DND-41 (cell line): Measurements from ENCODE around the gene HOXB8.

Experiments
- ATAC-seq: fragments of 200-7000 bp; cut with Tn5 transposase; 3 replicates; pipeline ENCODE4 v1.9.1; 2021; ENCODE audit warnings: low read depth; ENCODE audit not compliant: insufficient read depth
- DNase-seq: peaks from one replicate; pipeline ENCODE4 v3.0.0-alpha.2; 2020
- H2AFZ ChIP-seq: 2 replicates; pipeline ENCODE4 v1.6.0; 2012; ENCODE audit warnings: low read depth, low read length
- H3K27ac ChIP-seq: 2 replicates; pipeline ENCODE4 v1.5.1; 2012; ENCODE audit warnings: low read length, inconsistent platforms
- H3K27me3 ChIP-seq: fragments of 200-600 bp; sonication (generic); 2 replicates; pipeline ENCODE4 v1.6.0; 2012; ENCODE audit warnings: low read length, mild to moderate bottlenecking, inconsistent platforms; ENCODE audit not compliant: insufficient read depth, poor library complexity
- H3K36me3 ChIP-seq: 2 replicates; pipeline ENCODE4 v1.5.1; 2012; ENCODE audit warnings: low read length, inconsistent platforms; ENCODE audit not compliant: insufficient read depth
- H3K4me1 ChIP-seq: 2 replicates; pipeline ENCODE4 v1.5.1; 2012; ENCODE audit warnings: mild to moderate bottlenecking, low read length; ENCODE audit not compliant: insufficient read depth
- H3K4me2 ChIP-seq: 2 replicates; pipeline ENCODE4 v1.6.0; 2012; ENCODE audit warnings: mild to moderate bottlenecking, moderate library complexity, low read length, inconsistent platforms; ENCODE audit not compliant: insufficient read depth
- H3K4me3 ChIP-seq, 2 experiments: fragments of 200-600 bp in 1 of 2; shearing (Covaris generic) in 1 of 2; 2 replicates each; pipeline ENCODE4 v1.5.1; 2012 to 2016; ENCODE audit warnings: inconsistent platforms in 2 of 2, low read length in 2 of 2, mild to moderate bottlenecking in 2 of 2, low read depth in 1 of 2, moderate library complexity in 1 of 2
- H3K79me2 ChIP-seq: 2 replicates; pipeline ENCODE4 v1.6.0; 2012; ENCODE audit warnings: low read length, inconsistent platforms; ENCODE audit not compliant: insufficient read depth
- H3K9ac ChIP-seq: 2 replicates; pipeline ENCODE4 v1.6.0; 2012; ENCODE audit warnings: low read depth, mild to moderate bottlenecking, inconsistent platforms, low read length, moderate library complexity
- H3K9me3 ChIP-seq: 2 replicates; pipeline ENCODE4 v1.5.1; 2012; ENCODE audit warnings: low read length, moderate library complexity, mild to moderate bottlenecking, inconsistent platforms; ENCODE audit not compliant: insufficient read depth, severe bottlenecking
- H4K20me1 ChIP-seq: 2 replicates; pipeline ENCODE4 v1.6.0; 2012; ENCODE audit warnings: low read length; ENCODE audit not compliant: insufficient read depth
- CTCF ChIP-seq: IDR thresholded peaks from 2 replicates; pipeline ENCODE4 v1.5.1; 2012; ENCODE audit warnings: borderline replicate concordance, low read length, moderate library complexity, mild to moderate bottlenecking; ENCODE audit not compliant: poor library complexity, severe bottlenecking; ENCODE audit errors: extremely low read depth
- EZH2 ChIP-seq: IDR thresholded peaks from 3 replicates; pipeline ENCODE4 v1.6.1; 2012; ENCODE audit warnings: borderline replicate concordance, low read depth, mild to moderate bottlenecking, moderate library complexity, low read length, inconsistent platforms; ENCODE audit not compliant: severe bottlenecking

The HOXB8 gene

GRCh38 chr17:48587276-48588073 is 27.6 kb downstream of the HOXB8 start:
- Histone ChIP-seq H3K9me3 (no peaks in the 10 kb centered on the region), H3K79me2 (no peaks in the 10 kb centered on the region), H2AFZ (no peak overlapping the region), H3K27me3 (peaks cover 37% of the 10 kb centered on the region), H3K36me3 (no peaks in the 10 kb centered on the region), H4K20me1 (no peaks in the 10 kb centered on the region; the same call in 1 of the 2 replicates), H3K27ac (no peak overlapping the region), H3K4me2 (no peak overlapping the region), H3K9ac (no peak overlapping the region), H3K4me3 (no peak overlapping the region), H3K4me1 (peaks cover 6% of the 10 kb centered on the region; the same call in 1 of the 2 replicates)
- no peak for ATAC-seq
- DNase-seq: no peak
- TF ChIP-seq EZH2 (no peak), CTCF (no peak)

GRCh38 chr17:48586355-48587258 is 28.5 kb downstream of the HOXB8 start:
- Histone ChIP-seq H2AFZ (no peak overlapping the region), H3K4me3 (no peak overlapping the region), H3K27me3 (peaks cover 37% of the 10 kb centered on the region), H3K27ac (no peak overlapping the region), H3K9ac (no peak overlapping the region), H3K36me3 (no peaks in the 10 kb centered on the region), H4K20me1 (no peaks in the 10 kb centered on the region; the same call in 1 of the 2 replicates), H3K9me3 (no peaks in the 10 kb centered on the region), H3K79me2 (no peaks in the 10 kb centered on the region), H3K4me2 (no peak overlapping the region), H3K4me1 (peaks cover 6% of the 10 kb centered on the region; the same call in 1 of the 2 replicates)
- ATAC-seq (no peak), DNase-seq (no peak)
- no peak for TF ChIP-seq CTCF
- no peak for TF ChIP-seq EZH2

- no peaks in the 10 kb centered on the region for H3K9me3 ChIP-seq
- TF ChIP-seq CTCF (no peak), EZH2 (no peak)
- H3K36me3 ChIP-seq: no peaks in the 10 kb centered on the region
- H3K9ac ChIP-seq: no peak overlapping the region
- H4K20me1 ChIP-seq: peaks cover 4% of the 10 kb centered on the region; the same call in 1 of the 2 replicates
- no peak overlapping the region for H2AFZ ChIP-seq
- H3K79me2 ChIP-seq: no peaks in the 10 kb centered on the region
- no peak for ATAC-seq
- no peak overlapping the region for H3K4me2 ChIP-seq
- H3K4me1 ChIP-seq: peaks cover 6% of the 10 kb centered on the region; the same call in 1 of the 2 replicates
- no peak overlapping the region for H3K27ac ChIP-seq
- H3K4me3 ChIP-seq: no peak overlapping the region
- DNase-seq: no peak
- peaks cover 33% of the 10 kb centered on the region for H3K27me3 ChIP-seq
Measured at GRCh38 chr17:48584223-48584741, 30.8 kb downstream of the HOXB8 start.
